ENCODE data around the gene LCP2.

LCP2 gene

DNA sequence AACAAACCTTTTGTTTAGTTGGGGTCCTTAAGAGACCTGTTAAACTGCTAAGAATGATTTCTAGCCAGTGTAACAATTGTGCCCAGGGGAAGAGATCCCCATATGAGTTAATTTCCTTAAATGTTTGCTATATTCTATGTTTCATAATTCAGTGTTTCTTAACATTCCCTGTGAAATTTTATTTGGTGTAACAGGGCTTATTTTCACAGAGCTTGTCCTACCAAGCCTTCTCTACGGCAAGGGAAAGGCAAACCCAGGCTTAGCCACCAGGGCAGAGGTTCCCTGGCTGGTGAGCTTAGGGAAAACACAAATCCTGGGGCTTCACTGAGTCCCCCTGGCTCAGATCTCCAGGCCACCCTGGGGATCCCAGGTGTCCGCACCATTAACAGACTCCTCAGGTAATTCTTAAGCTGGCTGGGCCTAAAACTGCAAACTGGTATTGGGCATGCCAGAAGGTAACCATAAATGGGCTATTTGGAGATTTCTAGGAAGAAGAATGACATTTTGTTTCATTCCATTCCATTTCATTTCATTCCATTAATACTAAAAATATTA, 17.0 kb upstream of the LCP2 start:
- no peak for DNase-seq

DNA sequence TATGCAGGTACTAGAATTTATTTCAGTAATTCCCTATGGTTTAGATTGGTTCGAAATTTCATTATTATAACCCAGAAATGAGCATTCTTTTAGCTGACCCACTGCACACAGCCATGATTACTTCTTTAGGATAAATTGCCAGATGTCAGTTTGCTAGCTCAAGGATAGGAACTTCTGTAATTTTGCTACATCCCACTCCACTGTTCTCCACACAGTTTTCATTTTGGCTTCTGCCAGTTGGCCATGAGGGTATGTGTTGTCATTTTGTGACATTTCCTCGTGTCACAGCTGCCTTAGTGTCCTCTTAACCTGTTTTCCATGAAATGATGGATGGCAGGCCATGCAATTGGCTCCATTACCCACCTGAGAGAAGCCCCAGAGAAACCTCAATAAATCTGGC, 16.2 kb upstream of the LCP2 start:
- DNase-seq, result no peak

DNA sequence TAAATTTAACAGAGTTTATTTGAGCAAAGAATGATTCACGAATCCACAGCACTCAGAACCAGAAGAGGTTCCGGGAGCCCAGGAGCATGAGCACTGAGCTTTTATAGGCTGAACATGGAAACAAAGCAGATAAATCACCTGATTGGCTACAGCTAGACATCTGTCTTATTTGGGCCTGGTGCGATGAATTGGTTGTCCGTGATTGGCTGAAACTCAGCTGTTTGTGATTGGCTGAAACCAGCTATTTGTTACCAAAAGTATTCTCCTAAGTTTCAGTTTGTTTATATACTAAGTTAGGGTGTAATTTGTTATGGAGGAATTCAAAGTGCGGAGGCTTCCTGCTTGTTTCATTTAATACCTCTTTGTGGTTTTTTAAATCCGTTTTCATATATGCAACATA, 15.8 kb upstream of the LCP2 start:
- DNase-seq, result no peak

DNA sequence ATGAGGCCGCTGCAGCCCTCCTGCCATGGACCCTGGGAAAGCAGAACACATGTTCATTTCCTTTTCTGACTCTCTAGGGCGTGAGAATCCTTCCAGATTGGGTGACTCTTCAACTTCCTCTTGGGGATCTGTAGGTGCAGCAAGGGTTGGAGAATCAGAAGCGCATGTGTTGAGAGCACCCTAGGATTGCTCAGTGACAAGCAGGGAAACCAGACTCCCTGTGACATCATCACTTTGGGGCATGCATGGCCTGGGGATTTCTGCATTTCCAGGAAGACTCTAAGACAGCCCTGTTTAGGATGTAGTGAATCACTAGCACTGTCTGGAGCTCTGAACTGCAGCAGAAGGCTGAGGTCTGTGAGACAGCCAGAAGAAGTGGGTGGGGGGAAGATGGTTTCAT, 15.1 kb upstream of the LCP2 start:
- DNase-seq, result peak; percentile 60

DNA sequence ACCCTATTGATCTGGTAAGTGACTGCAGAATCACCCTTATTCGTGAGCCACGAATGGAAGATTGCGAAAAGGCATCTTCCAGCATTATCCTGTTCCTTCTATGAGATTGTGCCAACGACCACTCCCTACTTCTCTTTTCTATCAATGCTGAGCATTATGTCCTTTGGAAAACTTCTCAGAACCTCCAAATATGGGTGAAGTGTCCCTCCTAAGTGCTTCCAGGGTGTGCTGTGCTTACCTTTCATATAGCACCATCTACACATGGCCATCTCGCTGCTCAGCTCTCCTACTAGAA, 14.7 kb upstream of the LCP2 start:
- DNase-seq, result no peak

DNA sequence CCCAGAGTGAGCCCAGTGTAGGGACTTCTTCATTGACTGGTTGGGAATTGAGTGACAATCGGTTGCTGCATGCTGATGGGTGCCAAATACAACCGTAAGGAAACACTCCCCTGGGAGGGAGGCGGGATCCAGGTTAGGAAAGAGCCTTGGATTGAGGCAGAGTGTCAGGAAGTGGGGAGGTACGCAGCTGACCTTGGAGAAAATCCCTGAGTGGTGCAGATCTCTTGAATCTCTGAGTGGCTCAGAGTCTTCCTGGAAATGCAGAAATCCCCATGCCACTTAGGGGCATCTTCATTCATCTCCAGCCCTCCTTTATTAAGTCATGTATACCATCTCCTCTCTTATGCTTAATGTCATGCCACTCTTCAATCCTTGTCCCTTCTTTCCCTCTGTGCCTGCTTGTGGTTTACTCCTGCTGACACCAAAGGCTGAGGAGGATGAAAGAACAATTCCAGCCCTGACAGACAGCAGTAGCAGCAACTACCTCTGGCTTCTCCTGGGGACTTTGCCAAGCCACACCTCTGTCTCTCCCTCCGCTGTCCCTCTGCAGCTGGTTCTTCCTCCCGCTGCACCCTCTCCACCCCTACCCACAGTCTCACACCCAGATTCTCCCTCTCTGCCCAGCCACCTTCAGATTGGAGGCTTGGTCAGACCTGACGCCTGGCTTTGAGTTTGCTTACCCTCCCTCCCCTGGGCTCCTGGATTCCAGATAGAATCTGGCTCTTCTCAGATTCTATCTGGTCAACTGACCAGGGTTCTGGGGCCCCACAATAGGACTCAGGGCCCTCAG, 14.1 kb upstream of the LCP2 start:
- DNase-seq, result no peak

DNA sequence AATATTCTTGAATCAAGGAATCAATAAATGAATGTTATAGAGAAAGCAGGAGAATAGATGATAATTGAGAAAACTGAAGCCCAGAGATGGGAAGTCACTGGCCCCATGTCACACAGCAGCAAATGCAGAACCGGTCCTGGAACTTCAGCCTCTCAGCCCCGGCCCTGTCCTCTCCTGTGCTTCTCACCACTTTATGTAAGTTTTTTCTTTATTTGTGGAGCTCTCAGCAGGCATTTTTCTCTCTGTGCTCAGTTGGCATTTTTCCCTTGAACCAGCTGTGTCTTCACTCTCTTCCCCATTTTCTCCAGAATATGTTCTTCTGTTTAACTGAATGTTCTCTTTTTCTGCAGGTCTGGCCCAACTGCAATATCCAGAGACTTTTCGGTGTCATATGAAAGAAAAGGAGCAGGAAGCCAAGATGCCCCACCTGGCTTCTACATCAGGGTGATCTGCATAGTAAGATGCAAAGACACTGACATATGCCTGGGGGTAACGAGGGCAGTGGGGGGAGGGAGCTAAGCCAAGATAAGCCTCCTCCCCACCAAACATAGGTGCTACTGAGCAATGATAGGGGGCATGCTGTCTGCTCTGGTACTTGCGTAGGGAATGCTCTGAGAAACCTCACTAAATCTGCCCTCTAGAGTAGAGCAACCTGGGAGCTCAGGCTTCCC, 12.8 kb upstream of the LCP2 start:
- DNase-seq, result no peak

DNA sequence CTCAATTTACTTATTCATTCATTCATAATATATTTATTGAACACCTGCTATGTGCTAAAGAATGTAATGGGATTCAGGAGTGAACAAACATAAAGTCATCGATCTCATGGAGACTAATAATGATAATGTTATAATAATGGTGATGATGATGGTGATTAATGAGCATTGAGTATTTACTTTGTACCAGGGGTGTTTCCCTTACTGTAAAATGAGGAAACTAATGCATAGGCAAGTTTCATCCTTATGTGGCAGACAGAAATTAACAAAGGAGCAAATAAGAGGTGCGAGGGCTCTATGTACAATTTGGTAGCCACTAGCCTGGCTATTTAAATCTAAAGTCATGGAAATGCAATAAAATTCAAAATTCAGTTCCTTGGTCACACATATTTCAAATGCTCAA, 11.1 kb upstream of the LCP2 start:
- no peak for DNase-seq

DNA sequence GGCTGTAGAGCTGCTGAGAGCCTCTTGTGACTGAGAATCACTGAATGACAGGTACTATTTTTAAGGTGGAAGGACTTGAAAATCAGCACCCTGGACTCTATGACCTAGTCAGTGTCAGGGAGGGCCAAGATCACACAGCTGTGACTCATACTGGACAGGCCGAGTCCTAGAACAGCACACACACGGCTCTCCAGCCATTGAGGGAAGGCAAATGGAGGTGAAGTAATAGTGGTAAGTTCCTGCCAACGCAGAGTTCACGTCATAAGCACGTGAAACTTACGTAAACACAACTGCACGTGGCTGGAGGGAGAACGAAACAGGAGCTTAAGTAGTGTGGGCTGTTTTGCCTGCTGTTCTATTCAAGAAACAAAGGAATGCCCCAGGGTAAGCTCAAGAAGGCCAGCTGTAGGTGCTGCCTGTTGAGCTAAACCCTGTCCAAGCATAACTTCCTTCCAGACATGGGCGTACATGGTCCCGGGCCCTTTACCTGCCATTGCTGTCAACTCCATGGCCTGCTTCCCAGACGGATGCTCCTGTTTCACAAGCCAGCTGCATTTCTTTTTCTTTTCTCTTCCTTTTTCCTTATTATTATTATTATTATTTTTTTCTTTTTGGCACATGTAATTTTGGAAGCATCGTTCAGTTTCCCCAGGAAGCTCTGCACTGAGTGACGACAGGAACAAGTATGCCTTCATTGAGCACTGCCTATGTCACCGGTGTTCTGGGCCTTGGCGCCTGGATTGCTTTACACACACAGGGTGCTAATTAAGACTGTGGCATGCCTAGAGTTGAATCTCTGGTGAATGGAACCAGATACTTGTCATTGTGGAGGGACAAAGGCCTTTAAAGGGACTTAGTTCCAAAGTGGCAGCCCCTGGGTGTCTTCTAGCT, 10.2 kb upstream of the LCP2 start:
- no peak for DNase-seq

DNA sequence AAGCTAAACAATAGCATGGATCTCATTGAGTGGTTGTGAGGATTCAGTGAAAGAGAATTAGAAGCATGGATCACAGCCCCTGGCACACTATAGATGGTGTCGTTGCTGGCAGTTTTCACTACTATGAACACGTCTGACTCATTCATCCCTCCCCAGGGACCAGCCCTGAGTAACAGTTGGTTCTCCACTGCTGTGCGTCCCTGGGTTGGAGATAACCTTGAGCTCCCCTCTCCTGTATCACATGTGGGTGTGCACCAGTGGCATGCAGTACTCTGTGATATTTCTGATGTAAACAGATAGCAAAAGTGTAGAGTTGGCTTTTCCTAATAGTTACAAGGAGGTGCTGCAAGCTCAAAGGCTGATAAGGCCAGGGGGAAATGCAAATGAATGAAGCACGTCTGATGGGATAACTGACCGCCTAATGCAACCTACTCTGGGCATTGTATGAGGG, 8.8 kb upstream of the LCP2 start:
- no peak for DNase-seq

DNA sequence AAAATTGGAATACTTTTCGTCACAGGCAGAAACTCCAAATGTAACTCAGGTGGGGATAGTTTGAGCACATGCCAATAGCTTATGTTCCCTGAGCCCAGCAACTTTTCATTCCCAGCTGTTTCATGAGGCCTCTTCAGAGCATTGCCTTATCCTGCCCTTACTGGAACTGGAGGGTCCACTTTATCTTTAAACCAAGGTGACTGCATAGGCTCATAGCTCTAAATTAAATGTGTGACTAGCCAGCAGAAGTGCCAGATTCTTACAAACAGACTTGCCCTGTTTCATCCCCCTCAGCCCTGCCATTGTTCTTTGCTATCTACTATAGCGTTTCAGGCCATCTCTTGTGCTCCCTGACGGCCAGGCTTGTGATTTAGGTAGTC, 8.1 kb upstream of the LCP2 start:
- DNase-seq, result no peak

DNA sequence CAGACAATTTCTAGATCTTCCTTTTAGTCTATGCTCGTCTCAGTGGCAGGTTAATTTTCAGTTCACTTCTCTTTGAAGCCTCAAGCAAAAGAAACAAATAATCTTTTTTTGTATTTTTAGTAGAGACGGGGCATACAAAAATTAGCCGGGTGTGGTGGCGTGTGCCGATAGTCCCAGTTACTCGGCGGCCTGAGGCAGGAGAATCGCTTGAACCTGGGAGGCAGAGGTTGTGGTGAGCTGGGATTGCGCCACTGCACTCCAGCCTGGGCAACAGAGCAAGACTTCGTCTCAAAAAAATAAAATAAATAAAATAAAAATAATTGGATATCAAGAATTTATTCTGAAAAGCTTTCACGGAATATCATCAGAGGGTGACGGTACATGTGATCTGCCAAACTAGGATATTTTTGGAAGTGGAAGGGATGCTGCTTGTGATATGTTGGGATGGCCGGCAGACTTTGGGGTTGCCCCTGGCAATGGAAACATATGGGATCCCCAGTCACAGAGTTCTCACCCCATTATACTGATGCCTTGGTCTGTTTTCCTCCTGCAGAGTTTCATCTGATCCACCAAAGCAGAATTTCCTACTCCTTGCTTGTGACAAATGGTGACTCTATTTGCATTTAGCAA, 7.6 kb upstream of the LCP2 start:
- DNase-seq, result no peak

DNA sequence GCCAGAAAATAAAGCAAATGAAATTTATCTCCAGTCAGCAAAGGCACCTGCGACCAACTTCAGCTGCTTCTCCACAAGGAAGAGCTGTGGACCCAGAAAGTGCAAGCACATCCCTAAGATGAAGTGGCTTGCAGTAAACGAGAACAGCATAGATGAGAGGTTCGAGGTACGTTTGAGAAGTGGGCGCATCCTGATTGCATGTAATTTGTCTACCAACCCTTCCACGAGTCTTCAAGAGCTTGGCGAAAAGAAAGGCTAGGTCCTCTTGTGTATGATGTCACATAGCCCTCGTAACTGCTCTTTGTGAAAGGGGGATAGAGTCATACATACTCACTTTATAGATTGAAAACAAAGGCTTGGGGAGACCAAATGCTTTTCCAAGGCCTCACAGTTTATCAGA, 6.0 kb upstream of the LCP2 start:
- no peak for DNase-seq

DNA sequence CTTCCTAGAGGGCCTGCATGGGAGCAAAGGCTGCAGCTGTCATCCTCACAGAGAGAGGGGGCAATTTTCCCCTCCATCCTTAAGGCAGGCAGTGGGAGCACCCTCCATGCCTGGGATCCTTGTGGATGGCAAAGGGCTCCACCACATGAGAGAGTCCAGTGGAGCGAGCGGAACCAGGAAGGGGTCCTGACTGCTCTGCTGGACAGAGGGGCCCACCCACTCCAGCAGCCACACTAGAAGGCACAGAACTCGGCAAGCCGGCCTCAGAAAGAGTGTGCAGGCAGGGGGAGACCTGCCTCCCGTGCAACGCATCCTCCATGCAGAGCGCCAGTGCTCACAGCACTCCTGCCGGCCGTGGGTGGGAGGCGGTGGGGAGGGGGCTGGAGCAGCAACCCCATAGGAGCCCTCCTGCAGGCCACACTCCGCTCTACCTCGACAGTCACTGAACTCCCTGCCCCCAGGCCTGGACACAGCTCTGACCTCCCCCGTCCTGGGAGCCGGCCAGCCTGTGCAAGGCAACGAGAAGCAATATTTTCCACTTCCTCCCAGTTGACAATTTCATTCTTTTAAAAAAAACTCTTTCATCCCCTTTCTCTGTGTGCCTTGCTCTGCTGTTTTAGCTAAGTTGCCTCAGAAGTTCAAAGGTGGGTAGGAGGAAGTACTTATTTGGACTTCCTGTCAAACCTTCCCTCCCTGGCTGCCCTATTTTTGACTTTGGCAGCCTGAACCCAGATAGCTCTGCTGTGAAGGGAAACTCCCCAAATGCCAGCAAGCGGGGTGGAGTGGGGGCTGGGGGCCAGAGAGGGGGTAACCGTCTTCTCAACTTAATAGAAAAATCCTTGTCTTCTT, 5.3 kb upstream of the LCP2 start:
- peak; percentile 73 for DNase-seq

DNA sequence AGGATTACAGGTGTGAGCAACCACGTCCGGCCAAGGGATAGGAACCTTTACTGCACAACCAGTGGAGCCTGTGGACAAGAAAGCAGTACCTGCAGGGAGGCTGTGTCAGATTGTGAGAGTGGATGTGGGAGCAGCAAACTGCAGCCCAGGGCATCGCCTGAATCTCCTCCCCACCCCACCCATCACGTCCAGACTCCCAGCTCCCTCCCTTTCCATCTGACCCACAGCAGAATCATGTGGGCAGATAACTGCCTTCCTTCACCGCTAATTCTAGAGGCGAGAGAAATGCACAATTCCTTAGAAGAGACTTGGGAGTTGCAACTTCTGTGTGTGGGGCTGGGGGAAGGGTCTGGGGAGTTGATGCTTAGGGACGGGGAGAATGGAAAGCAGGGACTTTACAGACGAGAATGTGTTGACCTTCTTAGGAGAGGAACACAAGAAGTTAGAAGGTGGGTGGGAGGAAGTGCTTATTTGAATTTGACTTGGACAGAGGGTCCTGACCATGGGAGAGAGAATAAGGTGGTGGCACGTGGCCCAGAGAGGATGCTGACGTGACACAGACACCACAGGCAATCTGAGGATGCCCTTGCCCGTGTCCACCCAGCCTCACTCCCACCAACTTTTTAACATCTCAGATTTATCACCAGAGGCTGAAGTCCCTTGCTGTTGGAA, 4.5 kb upstream of the LCP2 start:
- DNase-seq, result no peak

DNA sequence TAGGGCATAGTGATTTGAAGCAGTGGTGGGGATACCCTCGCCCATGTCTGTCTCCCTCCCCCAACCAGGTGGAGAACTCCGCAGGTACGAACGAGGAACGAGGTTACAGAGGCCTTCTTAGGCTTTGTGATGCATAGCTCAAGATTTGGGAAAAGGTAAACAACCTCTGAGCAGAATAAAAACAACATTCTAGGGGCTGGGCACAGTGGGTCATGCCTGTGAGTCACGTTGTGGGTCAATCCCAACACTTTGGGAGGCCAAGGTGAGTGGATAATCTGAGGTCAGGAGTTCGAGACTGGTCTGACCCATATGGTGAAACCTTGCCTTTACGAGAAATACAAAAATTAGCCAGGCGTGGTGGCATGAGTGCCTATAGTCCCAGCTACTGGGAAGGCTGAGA, 3.6 kb upstream of the LCP2 start:
- no peak for DNase-seq

DNA sequence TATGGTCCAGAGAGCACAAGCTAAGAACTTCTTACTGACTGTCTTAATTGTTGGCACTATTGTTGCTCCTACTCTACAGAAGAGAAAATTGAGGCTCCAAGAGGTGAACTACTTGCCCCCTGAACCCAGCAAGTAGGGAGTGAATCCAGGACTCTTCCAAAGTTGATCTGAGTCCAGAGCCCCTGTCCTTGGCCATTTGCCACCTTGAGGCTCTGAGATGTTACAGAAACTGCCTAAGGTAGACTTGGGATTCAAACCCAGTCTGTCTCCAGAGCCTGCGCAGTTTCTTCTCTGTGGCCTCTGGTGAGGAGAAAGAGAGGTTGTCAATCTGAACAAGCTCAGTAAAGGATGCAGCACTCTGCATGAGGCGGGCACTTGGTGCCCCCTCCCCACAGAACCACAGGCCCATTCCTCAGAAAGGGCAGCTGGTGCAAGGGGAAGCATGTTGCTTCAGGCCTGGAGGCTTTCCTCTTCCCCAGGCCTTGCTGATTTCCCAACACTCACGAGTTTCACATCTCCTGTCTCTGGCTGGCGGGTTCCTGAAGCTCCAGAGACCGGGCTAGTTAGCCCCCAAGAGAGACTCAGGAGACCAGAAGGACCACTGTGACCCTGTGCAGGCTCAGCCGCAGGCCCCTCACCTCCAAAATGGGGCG, 2.9 kb upstream of the LCP2 start:
- DNase-seq, result no peak

DNA sequence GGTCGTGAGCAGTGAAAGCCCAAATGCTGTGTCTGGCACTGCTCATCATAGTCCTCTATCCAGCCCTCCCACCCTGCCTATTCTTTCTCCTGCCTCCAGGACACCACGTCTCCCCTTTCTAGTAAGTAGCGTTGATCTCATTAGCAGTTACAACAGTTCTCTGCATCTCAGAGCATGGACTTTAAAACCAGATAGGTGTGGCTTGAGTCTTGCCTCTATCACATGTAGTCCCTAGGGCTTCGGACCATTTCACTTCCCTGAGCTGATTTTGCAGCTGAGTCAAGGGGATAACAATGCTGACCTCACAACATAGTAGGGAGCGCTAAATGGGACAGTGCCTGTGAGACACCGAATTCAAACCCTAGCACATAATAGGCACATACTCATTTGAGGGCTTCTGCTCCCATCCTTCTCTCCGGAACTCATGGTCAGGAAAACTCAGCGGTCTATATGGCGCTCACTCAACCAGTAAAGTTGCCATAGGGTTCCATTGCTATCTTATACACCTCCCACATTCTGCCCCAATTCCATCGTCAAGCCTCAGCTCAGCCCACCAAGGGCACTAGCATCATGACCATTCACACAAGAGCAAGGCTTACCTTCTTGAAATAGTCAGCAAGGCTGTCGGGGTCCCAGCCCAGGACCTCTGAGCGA, 515 bp downstream of the LCP2 start:
- no peak for DNase-seq

DNA sequence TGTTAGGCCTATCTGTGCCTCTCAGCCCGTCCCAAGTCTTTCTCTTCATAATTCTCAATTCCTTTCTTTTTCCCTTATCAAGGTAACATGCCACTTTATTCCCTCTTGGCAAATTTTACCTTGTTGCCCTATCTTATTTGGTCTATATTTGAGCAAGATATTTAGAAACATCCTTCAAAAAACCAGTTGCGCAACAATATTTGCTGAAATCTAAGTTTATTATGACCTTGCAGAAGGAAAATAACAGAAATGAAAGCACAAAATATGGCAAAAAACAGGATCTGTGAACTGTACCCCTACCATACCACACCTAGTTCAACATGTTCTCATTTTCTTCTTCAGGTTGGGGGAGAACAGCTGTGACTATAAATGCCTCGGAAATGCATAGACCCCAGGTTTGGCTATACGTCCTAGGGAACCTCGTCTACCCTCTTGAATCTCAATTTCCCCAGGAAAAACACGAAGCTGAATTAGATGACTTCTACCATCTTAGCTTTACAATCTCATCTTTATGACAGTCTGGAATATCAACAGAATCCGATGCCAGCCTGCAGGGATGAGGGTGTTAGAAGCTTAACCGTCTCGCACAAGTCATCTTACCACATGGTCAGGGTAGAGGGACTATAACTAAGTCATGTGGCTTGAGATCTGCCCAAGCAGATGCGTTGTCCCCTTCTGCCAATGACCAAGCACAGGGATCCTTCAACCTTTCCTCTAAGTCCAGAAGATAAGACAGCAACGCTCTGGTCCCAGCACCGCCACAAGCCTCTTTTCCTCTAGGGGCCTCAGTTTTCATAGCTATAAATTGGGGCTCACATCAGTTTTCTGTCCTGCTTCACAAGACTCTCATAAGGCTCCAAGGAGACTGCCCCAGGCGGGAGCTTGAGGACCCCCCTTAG, 1.3 kb downstream of the LCP2 start:
- no peak for DNase-seq

All from activated T-cell treated with anti-CD3 and anti-CD28 coated beads, Interleukin-2, amount 50 U/mL, for 1 hour (primary cell).